ENCODE measurements around the gene CCDC158. TPM values are rescaled to one million over a fixed set of nuclear protein-coding genes. Genes with fewer than 3 reads are reported as not detected.

The CCDC158 gene
- total RNA-seq, 3 donors from 2014 or later = 1.3 to 5.4 (median 4.3) TPM

GRCh38 chr4:76277667-76278066 is 143.3 kb downstream of the CCDC158 start:
- H3K27ac ChIP-seq = no peak overlapping the region
- no peak for DNase-seq (ENCODE audit: low spot score in 2 of 2)
- H3K9me3 ChIP-seq = no peaks in the 10 kb centered on the region
- no peaks in the 10 kb centered on the region for H3K36me3 ChIP-seq
- H3K27me3 ChIP-seq = no peaks in the 10 kb centered on the region
- intact Hi-C loops (cut with DNase I; ENCODE audit: low total_unique reads) = no loop called here
- TF ChIP-seq POLR2A (IDR thresholded peaks at IDR 0.05) (no peak), CTCF (IDR thresholded peaks at IDR 0.05) (no peak), POLR2AphosphoS5 (IDR thresholded peaks at IDR 0.05) (no peak)
- no peak overlapping the region for H3K4me3 ChIP-seq
- no peaks in the 10 kb centered on the region for H3K4me1 ChIP-seq

- TF ChIP-seq POLR2A (IDR thresholded peaks at IDR 0.05) (no peak), CTCF (IDR thresholded peaks at IDR 0.05) (no peak), POLR2AphosphoS5 (IDR thresholded peaks at IDR 0.05) (no peak)
- no peaks in the 10 kb centered on the region for H3K27me3 ChIP-seq
- DNase-seq (ENCODE audit: low spot score in 2 of 2) = no peak
- no peak overlapping the region for H3K27ac ChIP-seq
- H3K4me1 ChIP-seq = no peaks in the 10 kb centered on the region
- no peak overlapping the region for H3K4me3 ChIP-seq
- H3K36me3 ChIP-seq = no peaks in the 10 kb centered on the region
- H3K9me3 ChIP-seq = no peaks in the 10 kb centered on the region
- intact Hi-C loops (cut with DNase I; ENCODE audit: low total_unique reads) = no loop called here
Observed at GRCh38 chr4:76276813-76277212, 144.1 kb downstream of the CCDC158 start.

- intact Hi-C loops (cut with DNase I; ENCODE audit: low total_unique reads) = no loop called here
- H3K36me3 ChIP-seq = no peaks in the 10 kb centered on the region
- H3K27ac ChIP-seq = no peak overlapping the region
- H3K27me3 ChIP-seq = no peaks in the 10 kb centered on the region
- no peak overlapping the region for H3K4me3 ChIP-seq
- no peak for TF ChIP-seq POLR2AphosphoS5 (IDR thresholded peaks at IDR 0.05)
- TF ChIP-seq CTCF (IDR thresholded peaks at IDR 0.05) = no peak
- TF ChIP-seq POLR2A (IDR thresholded peaks at IDR 0.05) = no peak
- no peak for DNase-seq (ENCODE audit: low spot score in 2 of 2)
- no peaks in the 10 kb centered on the region for H3K4me1 ChIP-seq
- no peaks in the 10 kb centered on the region for H3K9me3 ChIP-seq
Observed at GRCh38 chr4:76275486-76276124, 145.3 kb downstream of the CCDC158 start.

- Histone ChIP-seq H3K27me3 (no peaks in the 10 kb centered on the region), H3K4me3 (no peak overlapping the region), H3K4me1 (no peaks in the 10 kb centered on the region), H3K27ac (no peak overlapping the region), H3K36me3 (no peaks in the 10 kb centered on the region), H3K9me3 (no peaks in the 10 kb centered on the region)
- intact Hi-C loops (cut with DNase I; ENCODE audit: low total_unique reads) = no loop called here
- TF ChIP-seq POLR2AphosphoS5 (IDR thresholded peaks at IDR 0.05) (no peak), CTCF (IDR thresholded peaks at IDR 0.05) (no peak), POLR2A (IDR thresholded peaks at IDR 0.05) (no peak)
- no peak for DNase-seq (ENCODE audit: low spot score in 2 of 2)
Observed at GRCh38 chr4:76272999-76273398, 147.9 kb downstream of the CCDC158 start.

GRCh38 chr4:76272582-76272981 is 148.4 kb downstream of the CCDC158 start:
- no peak for DNase-seq (ENCODE audit: low spot score in 2 of 2)
- Histone ChIP-seq H3K27ac (no peak overlapping the region), H3K27me3 (no peaks in the 10 kb centered on the region), H3K4me3 (no peak overlapping the region), H3K4me1 (no peaks in the 10 kb centered on the region), H3K36me3 (no peaks in the 10 kb centered on the region), H3K9me3 (no peaks in the 10 kb centered on the region)
- TF ChIP-seq POLR2AphosphoS5 (IDR thresholded peaks at IDR 0.05) (no peak), CTCF (IDR thresholded peaks at IDR 0.05) (no peak), POLR2A (IDR thresholded peaks at IDR 0.05) (no peak)
- intact Hi-C loops (cut with DNase I; ENCODE audit: low total_unique reads) = no loop called here

Measured in breast epithelium (tissue), 4 donors.